Measurements from ENCODE around the gene SRC.

DNA sequence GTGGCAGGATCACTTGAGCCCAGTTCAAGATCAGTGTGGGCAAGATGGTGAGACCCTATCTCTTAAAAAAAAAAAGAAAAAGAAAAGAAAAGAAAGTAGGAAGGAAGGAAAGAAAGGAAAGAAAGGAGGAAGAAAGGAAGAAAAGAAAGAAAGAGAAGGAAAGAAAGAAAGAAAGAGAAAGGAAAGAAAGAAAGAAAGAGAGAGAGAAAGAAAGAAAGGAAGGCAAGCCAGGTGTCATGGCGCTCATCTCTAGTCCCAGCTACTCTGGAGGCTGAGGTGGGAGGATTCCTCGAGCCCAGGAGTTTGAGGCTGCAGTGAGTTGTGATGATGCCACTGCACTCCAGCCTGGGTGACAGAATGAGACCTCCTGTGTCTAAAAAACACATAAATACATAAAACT is 11.5 kb upstream of the SRC start:
- TF ChIP-seq POLR2A (IDR thresholded peaks at IDR 0.05), result no peak
- TF ChIP-seq, protein P1, sequence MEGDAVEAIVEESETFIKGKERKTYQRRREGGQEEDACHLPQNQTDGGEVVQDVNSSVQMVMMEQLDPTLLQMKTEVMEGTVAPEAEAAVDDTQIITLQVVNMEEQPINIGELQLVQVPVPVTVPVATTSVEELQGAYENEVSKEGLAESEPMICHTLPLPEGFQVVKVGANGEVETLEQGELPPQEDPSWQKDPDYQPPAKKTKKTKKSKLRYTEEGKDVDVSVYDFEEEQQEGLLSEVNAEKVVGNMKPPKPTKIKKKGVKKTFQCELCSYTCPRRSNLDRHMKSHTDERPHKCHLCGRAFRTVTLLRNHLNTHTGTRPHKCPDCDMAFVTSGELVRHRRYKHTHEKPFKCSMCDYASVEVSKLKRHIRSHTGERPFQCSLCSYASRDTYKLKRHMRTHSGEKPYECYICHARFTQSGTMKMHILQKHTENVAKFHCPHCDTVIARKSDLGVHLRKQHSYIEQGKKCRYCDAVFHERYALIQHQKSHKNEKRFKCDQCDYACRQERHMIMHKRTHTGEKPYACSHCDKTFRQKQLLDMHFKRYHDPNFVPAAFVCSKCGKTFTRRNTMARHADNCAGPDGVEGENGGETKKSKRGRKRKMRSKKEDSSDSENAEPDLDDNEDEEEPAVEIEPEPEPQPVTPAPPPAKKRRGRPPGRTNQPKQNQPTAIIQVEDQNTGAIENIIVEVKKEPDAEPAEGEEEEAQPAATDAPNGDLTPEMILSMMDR (IDR thresholded peaks at IDR 0.05 in 4 of 5, conservative IDR thresholded peaks at IDR 0.05 in 1 of 5), result no peak

Measured in gastrocnemius medialis (tissue), 4 donors.